Measurements from ENCODE around the gene GNAL. TPM values are rescaled to one million over a fixed set of nuclear protein-coding genes. Genes with fewer than 3 reads are reported as not detected.

Gene GNAL
- total and polyA plus RNA-seq, 2 of the 4 experiments (the other 2 are of a cell fraction): 0.15 to 0.36 TPM

GRCh38 chr18:11817229-11817628, 128.2 kb downstream of the GNAL start:
- in situ Hi-C loops (cut with MboI; ENCODE audit: low sequenced_read_pairs) (no loop called here), dilution Hi-C loops (cut with HindIII; ENCODE audit: low sequenced_read_pairs, unreplicated experiment) (no loop called here), intact Hi-C loops (cut with micrococcal nuclease) (no loop called here)
- no TSS peak for BruUV-seq (replicated peaks)
- Histone ChIP-seq H3K56ac (ENCODE audit: extremely low read depth, insufficient read depth, low read length) (no peak overlapping the region; the same call in 1 of the 2 replicates), H3K27me3 (ENCODE audit: control insufficient read depth, insufficient read depth, low read length) (peaks cover 8% of the 10 kb centered on the region), H2AK5ac (ENCODE audit: low read depth, low read length) (no peak overlapping the region), H3K4me1 (ENCODE audit: control insufficient read depth, insufficient read depth, low read length) (no peaks in the 10 kb centered on the region), H3K79me1 (ENCODE audit: low read depth in 1 of 2, low read length in 2 of 2) (no peaks in the 10 kb centered on the region), H3K36me3 (ENCODE audit: control insufficient read depth, insufficient read depth, low read length) (no peaks in the 10 kb centered on the region), H3K4me3 (ENCODE audit: insufficient read depth, low read depth, low read length) (no peak overlapping the region), H2BK15ac (ENCODE audit: low read depth, low read length) (no peak overlapping the region), H3K18ac (ENCODE audit: low read depth, low read length) (no peak overlapping the region), H4K8ac (ENCODE audit: low read depth in 2 of 2, low read length in 2 of 2) (no peak overlapping the region), H3K9me1 (ENCODE audit: insufficient read depth, low read length) (no peaks in the 10 kb centered on the region), H4K5ac (ENCODE audit: low read depth, low read length) (no peak overlapping the region), H3K23ac (ENCODE audit: low read depth, low read length) (no peak overlapping the region), H2AFZ (replicated peaks; ENCODE audit: low read length, poor library complexity) (no peak overlapping the region), H4K20me1 (ENCODE audit: insufficient read depth, low read length) (no peaks in the 10 kb centered on the region), H3K14ac (replicated peaks; ENCODE audit: low read depth, low read length) (no peak overlapping the region), H3K9ac (ENCODE audit: low read depth, low read length) (no peak overlapping the region), H2BK5ac (ENCODE audit: low read depth, low read length, poor library complexity, severe bottlenecking) (no peak overlapping the region), H2AK9ac (replicated peaks; ENCODE audit: low read depth, low read length, poor library complexity) (no peak overlapping the region), H3K4me2 (ENCODE audit: low read depth, low read length) (no peak overlapping the region), H3K9me3 (ENCODE audit: control insufficient read depth, insufficient read depth, low read length) (no peaks in the 10 kb centered on the region), H2BK20ac (ENCODE audit: low read depth, low read length) (no peak overlapping the region), H4K91ac (ENCODE audit: insufficient read depth, low read depth, low read length) (no peak overlapping the region), H2BK120ac (ENCODE audit: low read depth, low read length) (no peak overlapping the region), H3K4ac (ENCODE audit: low read depth, low read length) (no peak overlapping the region), H3K27ac (ENCODE audit: insufficient read depth, low read length) (no peak overlapping the region)
- no CpG with 5 or more reads among the region's 6 CpGs for WGBS, 2 experiments (ENCODE audit: extremely low coverage in 2 of 2, insufficient read length in 1 of 2)
- ChIA-PET POLR2A (ENCODE audit: unreplicated experiment) (no interaction called here), CTCF (no interaction called here)
- no peak for ATAC-seq (ENCODE audit: low read depth)
- no peak for DNase-seq
- TF ChIP-seq, protein P1, sequence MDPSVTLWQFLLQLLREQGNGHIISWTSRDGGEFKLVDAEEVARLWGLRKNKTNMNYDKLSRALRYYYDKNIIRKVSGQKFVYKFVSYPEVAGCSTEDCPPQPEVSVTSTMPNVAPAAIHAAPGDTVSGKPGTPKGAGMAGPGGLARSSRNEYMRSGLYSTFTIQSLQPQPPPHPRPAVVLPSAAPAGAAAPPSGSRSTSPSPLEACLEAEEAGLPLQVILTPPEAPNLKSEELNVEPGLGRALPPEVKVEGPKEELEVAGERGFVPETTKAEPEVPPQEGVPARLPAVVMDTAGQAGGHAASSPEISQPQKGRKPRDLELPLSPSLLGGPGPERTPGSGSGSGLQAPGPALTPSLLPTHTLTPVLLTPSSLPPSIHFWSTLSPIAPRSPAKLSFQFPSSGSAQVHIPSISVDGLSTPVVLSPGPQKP (IDR thresholded peaks at IDR 0.05; ENCODE audit: borderline replicate concordance, low read depth, low read length): no peak
